Measurements from ENCODE around the gene CARF. TPM values are rescaled to one million over a fixed set of nuclear protein-coding genes. Genes with fewer than 3 reads are reported as not detected.

CARF gene
- total RNA-seq: 3.7 and 13.5 TPM in 2 replicates

GRCh38 chr2:202911512-202912341 lies at the start of gene CARF, which contains the start of gene WDR12:
TSS of gene CARF (plus strand) at chr2:202912275. CDS start at chr2:202941903, 29,628 bp downstream.
TSS of gene WDR12 (minus strand) at chr2:202911673. CDS start at chr2:202911476, 197 bp downstream.

GRCh38 chr2:202871300-202872141 lies 40.6 kb upstream of the CARF start, which contains the start of gene ICA1L:
TSS of gene ICA1L (minus strand) at chr2:202871766. CDS start at chr2:202829009, 42,757 bp downstream.

GRCh38 chr2:203014456-203015199 lies 102.6 kb downstream of the CARF start, which contains the start of gene NBEAL1:
TSS of gene NBEAL1 (plus strand) at chr2:203014875. CDS start at chr2:203016385, 1,510 bp downstream.

Other genes with a start within 250 kb of the CARF start
- gene ICA1L, start 40.5 kb upstream of the CARF start, total RNA-seq: 4.4 and 5.4 TPM in 2 replicates
- gene WDR12, start 602 bp upstream of the CARF start, total RNA-seq: 22.0 and 53.6 TPM in 2 replicates
- 11.8 and 12.1 TPM in 2 replicates for gene NBEAL1, start 102.6 kb downstream of the CARF start, total RNA-seq